GM19468 (cell line): Measurements from ENCODE around the gene FKBP1A.

Experiments used
- ATAC-seq: cut with Tn5 transposase; IDR thresholded peaks from one replicate; pipeline ENCODE4 v1.9.1; 2021; ENCODE audit warnings: mild to moderate bottlenecking, moderate library complexity, moderate number of reproducible peaks; ENCODE audit not compliant: unreplicated experiment; ENCODE audit errors: extremely low read depth

The FKBP1A gene

DNA sequence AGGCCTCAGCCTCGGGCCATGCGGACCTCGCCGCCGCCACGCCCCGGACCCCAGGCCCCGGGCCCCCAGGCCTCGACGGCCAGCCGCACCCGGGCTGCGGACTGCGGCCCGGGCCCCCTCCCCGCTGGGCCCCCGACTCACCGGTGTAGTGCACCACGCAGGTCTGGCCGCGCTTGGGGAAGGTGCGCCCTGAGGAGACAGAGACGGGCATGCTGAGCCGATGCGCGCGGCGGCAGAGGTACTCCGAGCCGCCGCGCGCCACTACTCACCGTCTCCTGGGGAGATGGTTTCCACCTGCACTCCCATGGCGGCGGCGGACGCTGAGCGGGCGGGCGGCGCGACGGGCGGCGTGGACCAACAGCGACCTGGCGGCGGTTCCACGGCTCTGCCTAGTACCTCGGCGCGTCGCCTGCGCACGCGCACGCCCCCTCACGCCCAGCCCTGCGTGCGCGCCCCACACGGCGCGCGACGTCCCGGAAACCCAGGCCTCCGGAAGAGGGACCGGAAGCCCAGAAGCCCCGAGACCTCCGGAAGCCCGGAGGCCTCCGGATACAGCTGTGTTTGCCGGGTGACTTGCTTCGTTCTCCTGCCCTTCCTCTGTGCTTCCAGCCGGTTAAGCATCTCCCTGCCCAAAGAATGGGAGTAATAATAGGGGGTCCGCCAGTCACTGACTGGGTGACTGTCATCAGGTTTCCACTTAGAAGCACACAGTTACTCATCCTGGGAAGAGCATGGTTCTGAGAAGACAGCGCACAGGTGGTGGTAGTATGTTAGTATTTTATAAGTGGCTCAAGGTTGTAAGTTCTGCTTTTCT is at the start of gene FKBP1A:
FKBP1A (minus strand) TSS at position 362 of the 814 bp plus-strand sequence; CDS start at position 306, 56 bp downstream.
- ATAC-seq: peak; percentile 69

DNA sequence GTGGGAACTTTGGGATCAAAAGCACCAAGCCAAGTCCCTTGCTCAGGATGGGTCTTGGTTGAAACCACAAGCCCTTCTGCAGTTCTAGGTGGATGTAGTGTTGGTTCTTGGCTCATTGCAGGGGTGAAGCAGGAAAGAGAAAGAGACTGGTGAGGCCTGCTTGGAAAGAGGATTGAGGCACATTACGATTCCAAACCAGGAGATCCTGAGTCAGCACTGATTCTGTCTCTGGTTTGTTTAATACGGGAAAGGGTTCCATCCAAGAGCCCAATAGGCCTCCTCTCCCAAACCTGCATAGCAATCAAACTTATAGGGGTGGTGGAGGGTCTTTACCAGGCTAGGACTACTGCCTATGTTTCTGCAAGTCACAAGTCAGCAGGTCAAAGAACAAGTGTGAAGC is 49.5 kb upstream of the FKBP1A start:
- ATAC-seq: no peak

GRCh38 chr20:1441133-1441532 is 48.3 kb upstream of the FKBP1A start:
- ATAC-seq: no peak

- no peak for ATAC-seq
Observed at GRCh38 chr20:1440024-1440423, 47.2 kb upstream of the FKBP1A start.

DNA sequence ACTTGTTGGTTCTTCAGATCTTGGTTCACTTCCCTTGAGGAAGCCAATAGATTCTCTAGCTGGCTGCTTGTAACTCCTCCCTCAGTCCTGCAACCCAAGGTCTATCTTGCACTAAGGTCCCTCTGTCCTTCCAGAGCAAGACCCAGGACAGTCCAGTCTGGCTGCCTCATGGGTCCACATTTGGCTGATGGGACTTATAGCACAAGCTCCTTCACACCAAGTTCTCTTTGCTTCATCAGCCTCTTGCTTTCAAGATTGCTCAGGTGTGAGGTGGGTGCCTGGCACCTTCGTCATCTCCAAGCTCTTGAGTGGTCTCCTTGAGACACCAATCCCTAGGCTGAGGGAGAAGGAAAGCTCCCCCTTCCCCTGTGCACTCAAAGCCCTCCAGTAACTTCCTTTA is 45.5 kb upstream of the FKBP1A start:
- ATAC-seq: no peak

- ATAC-seq: no peak
Observed at GRCh38 chr20:1437235-1437904, 44.5 kb upstream of the FKBP1A start.

GRCh38 chr20:1436263-1436662 is 43.4 kb upstream of the FKBP1A start:
- no peak for ATAC-seq

GRCh38 chr20:1435337-1435699 is 42.5 kb upstream of the FKBP1A start:
- no peak for ATAC-seq

DNA sequence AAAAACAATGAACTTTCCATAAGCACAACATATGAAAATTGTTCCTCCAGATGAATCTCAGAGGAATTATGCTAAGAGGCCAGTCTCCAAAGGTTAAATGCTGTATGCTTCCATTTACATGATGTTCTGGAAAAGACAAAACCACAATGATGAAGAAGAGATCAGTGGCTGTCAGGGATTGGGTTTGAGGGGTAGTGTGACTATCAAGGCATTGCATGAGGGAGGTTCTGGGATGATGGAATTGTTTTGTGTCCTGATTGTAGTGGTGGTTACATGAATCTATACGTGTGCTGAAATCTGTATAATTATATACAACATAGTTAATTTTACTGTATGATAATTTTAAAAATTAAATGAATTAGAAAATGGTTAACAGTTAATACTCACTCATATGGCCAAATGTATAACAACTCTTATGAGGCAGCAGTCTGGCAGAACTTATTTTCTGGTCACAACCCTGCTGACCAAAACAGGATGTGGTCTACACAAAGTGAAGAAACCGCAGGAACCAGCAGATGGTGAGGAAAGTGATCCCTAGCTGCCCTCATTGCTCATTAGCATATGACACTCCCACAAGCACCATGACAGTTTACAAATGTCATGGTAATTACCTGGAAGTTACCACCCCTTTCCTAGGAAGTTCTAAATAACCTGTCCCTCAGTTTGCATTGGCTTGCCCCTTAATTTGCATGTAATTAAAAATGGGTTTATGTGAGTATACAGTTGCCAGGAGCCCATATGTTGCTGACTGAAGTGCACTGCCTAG is 41.9 kb upstream of the FKBP1A start:
- peak; percentile 71 for ATAC-seq

DNA sequence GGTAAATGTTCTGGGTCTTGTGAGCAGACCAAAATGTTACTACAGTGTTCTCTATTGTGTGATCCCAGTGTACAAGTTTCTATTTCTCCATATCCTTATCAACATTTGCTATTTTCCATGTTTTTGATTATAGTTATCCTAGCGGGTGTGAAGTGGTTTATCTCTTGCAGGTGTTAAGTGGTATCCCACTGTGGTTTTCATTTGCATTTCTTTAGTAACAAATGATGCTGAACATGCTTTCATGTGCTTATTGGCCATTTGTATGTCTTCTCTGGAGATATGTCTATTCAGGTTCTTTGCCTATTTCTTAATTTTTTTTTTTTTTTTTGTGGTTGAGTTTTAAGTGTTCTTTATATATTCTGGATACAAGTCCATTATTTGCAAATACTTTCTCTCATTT is 38.3 kb upstream of the FKBP1A start:
- no peak for ATAC-seq

GRCh38 chr20:1430004-1430451 is 37.2 kb upstream of the FKBP1A start:
- ATAC-seq: no peak

DNA sequence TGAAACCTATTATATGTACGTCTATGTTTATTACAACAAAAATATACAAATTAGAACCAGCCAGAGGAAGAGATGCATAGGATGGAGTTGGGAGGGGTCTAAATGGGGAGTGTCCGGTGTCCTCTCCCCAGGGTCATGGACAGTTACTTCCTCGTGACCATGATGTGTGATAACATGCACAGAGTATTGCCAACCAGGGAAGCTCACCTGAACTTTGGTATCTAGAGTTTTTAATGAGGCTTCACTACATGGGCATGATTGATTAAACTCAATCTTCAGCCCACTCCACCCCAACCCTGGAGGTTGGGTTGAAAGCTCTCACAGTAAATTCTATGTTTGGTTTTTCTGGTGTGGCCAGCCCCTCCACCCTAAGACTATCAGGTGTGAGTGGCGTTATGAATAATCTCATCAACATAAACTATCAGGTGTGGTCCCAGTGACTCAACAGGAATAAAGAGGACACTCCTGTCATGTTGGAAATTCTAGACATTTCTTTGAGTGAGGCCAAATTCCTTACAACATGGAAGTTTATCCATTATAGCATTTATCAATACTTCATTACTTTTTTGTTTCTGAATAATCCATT is 36.4 kb upstream of the FKBP1A start:
- no peak for ATAC-seq

GRCh38 chr20:1427457-1428054 is 34.7 kb upstream of the FKBP1A start:
- ATAC-seq: no peak

DNA sequence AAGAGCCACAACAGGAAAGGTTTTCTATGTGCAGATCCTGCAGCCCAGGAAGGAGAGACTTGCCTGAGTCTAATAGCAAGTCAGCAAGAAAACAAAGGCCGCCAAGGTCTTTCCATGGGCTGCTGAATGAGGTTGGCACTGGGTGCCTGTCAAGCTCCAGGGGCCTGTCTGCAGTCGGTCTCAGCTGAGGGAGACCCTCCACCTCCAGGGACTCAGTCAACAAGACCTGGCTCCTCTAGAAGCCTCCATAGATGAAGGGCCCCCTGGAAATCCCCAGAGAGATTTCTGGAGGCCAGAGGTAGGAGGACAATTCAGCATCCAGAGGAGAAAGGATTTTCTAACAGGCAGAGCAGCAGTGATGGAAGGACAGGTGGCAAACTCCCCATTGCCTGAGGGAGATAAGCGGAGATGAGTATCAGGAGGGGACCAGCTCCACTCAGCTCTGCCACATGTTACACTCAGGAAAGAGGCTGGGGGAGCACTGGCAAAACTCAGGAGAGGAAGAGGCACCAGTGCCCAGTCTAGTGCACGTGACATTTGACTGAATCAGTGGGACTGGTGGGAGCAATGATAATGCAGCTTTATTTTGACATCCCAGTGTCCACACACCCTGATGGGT is 33.5 kb upstream of the FKBP1A start:
- ATAC-seq: no peak

DNA sequence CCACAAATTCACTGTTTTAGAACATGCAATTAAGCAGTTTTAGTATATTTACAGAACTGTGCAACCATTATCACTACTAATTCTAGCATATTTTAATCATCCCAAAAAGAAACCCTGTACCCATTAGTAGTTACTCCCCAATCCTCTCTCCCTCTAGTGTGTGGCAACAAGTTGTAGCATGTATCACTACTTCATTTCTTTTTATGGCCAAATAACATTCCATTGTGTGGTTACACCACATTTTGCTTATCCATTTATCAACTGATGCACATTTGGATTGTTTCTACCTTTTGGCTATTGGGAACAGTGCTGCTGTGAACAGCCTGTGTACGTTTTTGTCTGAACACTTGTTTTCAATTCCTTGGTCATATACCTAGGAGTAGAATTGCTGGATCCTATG is 31.5 kb upstream of the FKBP1A start:
- ATAC-seq: no peak

DNA sequence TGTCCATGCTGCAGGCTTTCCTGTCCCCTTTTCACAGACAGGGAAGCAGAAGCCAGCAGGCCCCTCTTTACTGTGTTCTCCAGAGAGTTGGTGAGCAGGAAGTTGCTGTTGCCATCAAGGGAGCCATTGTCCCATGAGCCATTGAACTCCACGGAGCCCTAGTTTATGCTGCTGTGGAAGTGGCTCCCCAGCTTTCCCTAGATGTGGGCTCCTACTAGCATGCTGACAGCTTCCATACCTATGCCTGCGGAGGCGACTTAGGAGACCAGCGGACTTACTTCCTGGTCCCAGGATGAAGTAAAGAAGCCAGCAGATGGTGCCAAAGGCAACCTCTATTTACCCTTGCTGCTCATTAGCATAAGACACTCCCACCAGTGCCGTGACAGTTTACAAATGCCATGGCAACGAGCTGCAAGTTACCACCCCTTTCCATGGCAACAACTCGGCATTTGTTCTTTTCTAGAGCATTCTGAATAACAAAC is 30.8 kb upstream of the FKBP1A start:
- ATAC-seq: no peak

DNA sequence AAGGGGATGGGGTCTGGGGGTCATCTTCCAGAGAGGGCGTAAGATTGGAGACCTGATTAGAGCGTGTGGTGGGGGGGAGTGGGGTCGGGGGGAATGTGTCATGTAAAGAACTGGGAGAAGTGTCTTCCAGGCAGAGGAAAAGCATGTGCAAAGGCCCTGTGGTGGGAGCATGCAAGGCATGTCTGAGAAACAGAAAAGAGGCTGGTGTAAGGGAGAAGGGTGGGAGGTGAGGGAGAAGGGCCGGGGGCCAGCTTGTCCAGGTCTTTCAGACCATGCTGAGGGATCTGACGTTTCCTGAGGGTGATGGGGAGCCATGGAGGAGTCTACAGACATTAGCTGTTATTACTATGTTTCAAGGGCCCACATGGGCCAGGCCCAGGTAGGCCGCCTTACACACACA is 30.4 kb upstream of the FKBP1A start:
- no peak for ATAC-seq

- ATAC-seq: no peak
Observed at GRCh38 chr20:1422753-1423152, 29.9 kb upstream of the FKBP1A start.

DNA sequence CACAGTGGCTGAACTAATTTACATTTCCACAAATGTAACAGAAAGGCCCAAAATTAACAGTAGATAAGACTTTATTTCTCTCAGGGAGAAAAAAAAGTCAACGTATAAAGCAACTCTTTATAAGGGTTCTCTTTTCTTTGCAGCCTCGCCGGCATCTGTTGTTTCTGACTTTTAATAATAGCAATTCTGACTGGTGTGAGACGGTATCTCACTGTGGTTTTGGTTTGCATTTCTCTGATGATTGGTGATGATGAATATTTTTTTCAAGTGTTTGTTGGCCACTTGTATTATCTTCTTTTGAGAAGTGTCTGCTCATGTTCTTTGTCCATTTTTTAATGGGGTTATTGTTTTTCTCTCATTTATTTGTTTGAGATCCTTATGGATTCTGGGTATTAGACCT is 27.2 kb upstream of the FKBP1A start:
- no peak for ATAC-seq

DNA sequence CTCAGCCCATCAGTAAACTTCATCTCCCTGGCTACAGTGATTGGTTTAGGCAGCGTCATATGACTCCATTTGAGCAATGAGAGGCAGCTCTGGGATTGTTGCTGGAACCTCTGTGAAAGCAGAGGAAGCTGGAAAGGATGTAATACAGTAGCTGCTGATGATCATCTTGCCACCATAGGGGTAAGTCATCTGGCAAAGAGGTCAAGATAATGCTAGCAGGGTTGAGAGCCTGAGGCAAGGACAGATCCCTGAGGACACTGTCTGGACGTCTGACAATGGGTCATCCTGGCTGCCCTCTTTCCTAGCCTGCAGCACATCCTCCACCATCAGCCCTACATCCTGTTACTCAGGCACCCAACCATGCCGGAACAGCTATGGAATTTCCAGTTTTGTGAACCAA is 25.5 kb upstream of the FKBP1A start:
- ATAC-seq: no peak
